Choroid plexus epithelial cell (primary cell): Measurements from ENCODE around the gene TDRD1.

Experiments
- DNase-seq: peaks from one replicate; pipeline ENCODE4 v3.0.0-alpha.2; 2010; ENCODE audit warnings: low read depth
- H3K4me3 ChIP-seq: 2 replicates; pipeline ENCODE4 v1.5.1; 2011; ENCODE audit warnings: low read depth, mild to moderate bottlenecking, control low read depth, low read length, moderate library complexity
- TF ChIP-seq, protein P1 (sequence below): conservative IDR thresholded peaks from 2 replicates; pipeline ENCODE4 v1.5.1; 2011; ENCODE audit warnings: low read depth, mild to moderate bottlenecking, control low read depth, inconsistent platforms, low read length, moderate library complexity

The TDRD1 gene

DNA sequence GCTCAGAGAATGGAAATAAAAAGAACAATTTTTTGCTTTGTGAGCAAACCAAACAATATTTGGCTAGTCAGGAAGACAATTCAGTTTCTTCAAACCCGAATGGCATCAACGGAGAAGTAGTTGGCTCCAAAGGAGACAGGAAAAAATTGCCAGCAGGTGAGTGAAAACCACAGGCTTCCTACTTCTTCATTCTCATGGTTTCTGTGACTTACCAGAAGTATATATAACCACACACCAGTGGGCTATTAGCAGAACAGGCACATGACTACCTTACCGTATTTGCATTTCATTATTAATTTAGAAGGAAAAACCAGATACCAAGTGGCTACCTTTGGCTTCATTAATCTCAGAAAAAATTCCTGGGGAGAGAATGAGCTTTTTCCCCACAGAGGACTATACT is 8.8 kb downstream of the TDRD1 start:
- no peak overlapping the region for H3K4me3 ChIP-seq
- TF ChIP-seq, protein P1, sequence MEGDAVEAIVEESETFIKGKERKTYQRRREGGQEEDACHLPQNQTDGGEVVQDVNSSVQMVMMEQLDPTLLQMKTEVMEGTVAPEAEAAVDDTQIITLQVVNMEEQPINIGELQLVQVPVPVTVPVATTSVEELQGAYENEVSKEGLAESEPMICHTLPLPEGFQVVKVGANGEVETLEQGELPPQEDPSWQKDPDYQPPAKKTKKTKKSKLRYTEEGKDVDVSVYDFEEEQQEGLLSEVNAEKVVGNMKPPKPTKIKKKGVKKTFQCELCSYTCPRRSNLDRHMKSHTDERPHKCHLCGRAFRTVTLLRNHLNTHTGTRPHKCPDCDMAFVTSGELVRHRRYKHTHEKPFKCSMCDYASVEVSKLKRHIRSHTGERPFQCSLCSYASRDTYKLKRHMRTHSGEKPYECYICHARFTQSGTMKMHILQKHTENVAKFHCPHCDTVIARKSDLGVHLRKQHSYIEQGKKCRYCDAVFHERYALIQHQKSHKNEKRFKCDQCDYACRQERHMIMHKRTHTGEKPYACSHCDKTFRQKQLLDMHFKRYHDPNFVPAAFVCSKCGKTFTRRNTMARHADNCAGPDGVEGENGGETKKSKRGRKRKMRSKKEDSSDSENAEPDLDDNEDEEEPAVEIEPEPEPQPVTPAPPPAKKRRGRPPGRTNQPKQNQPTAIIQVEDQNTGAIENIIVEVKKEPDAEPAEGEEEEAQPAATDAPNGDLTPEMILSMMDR = no peak
- DNase-seq = no peak

DNA sequence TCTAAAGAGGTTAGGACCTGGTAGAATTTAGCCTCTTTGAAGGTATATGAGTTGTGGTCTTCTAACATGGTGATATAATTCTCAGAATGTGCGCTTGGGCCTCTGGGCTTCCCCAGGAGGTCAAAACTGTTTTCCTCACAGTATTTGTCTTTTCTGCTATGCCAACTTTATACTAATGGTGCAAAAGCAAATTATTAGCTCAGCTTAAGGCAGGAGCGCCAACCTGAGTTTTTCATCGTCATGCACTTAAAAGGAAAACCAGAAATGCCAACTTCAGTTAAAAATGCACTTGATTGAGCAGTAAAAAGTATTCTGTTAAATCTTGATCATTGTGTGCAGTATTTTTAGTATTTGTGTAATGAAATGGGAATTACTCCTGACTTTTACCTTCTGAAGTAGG is 9.7 kb downstream of the TDRD1 start:
- no peak overlapping the region for H3K4me3 ChIP-seq
- TF ChIP-seq, protein P1 = no peak
- no peak for DNase-seq

DNA sequence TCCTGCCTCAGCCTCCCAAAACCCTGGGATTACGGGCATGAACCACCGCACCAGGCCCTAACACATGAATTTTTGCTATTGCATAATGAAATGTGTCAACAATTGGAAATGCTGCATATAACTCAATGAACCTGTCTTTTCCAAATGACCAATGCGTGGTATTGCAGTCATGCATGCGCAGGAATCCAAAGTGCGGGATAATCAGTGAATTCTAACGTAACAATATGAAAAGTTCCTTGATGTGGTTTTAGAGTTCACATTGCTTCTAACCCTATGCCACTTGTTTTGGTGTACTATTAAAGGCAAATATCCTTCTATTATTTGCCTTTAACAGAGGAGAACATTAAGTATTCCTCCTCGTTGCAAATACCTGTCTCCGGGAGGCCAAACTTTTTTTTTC is 10.5 kb downstream of the TDRD1 start:
- DNase-seq = no peak
- H3K4me3 ChIP-seq = no peak overlapping the region
- TF ChIP-seq, protein P1 = no peak

DNA sequence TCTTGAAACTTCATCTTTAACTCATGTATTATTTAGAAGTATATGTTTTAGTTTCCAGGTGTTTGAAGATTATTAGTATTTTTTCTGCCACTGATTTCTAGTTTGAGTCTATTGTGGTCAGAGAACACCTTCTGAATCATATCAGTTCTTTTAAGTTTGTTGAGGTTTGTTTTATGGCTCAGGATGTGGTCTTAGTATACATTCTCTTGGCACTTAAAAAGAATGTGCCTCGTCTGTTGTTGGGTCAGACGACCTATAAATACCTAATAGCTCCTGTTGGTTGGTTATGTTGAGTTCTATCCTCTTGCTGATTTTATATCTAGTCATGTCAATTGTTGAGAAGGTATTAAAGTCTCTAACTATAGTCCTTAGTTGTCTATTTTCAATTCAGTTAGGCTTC is 15.9 kb downstream of the TDRD1 start:
- TF ChIP-seq, protein P1 = no peak
- no peak for DNase-seq
- no peak overlapping the region for H3K4me3 ChIP-seq

DNA sequence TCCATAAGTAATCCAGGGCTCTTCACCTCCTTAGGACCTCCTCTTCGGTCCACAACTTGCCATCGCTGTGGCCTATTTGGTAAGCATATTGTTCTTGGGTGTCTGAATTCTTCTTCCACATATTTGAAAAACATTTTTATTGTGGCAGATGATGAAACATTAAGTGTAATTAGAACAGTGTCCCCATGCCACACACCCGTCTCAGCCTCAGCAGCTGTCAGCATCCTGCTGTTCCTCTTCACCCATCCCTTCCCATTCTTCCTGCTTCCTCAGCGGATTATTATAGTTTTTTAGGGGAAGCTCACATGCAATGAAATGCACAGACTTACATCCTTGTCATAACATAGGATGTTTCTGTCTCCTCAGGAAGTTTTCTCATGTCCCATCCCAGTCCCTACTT is 20.1 kb downstream of the TDRD1 start:
- no peak for DNase-seq
- TF ChIP-seq, protein P1 = no peak
- no peak overlapping the region for H3K4me3 ChIP-seq

DNA sequence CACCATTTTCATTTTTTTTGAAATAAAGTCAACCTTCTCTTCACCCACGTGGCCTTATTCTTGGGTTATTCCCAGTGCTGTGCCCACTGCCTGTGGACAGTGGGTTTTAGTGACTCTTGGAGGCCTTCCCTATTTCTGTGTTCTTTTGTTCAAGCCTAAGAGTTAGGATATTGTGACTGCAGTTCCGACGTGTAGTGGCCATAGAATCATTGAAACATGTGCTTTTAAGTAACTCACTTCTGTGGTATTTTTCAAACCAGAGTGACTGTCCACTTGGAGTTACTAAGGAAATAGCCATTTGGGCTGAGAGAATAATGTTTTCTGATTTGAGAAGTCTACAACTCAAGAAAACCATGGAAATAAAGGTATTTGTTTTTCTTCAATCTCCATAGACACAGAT is 23.7 kb downstream of the TDRD1 start:
- no peak for DNase-seq
- TF ChIP-seq, protein P1 = no peak
- no peak overlapping the region for H3K4me3 ChIP-seq

DNA sequence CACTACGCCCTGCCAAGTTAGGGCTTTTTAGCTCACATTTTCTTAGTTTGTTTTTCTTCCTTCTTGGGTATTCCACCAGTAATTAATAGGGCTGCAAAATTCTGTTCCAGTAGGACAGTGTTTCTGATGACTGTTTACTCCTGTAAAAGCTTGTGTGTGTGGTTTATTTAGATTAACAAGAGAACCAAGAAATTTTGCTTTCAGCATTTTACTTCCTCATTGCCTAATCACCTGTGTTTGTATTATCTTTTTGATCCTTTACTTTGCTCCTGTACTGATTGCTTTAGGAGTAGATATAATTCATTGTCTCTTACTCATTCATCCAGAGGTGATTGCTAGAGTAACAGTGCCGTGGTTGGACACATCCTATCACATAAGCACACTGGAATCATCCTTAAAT is 27.7 kb downstream of the TDRD1 start:
- TF ChIP-seq, protein P1 = no peak
- no peak for DNase-seq
- no peak overlapping the region for H3K4me3 ChIP-seq
